T-helper 2 cell treated with Interferon-gamma antibody and Interleukin-4, amounts not matched to agents 5 μg/mL and 100 μg/mL, for 36 hours (primary cell): Measurements from ENCODE around the gene ODAD3.
"Not testable (repeated sequence)": the region's sequence is repeated elsewhere in the genome, so short reads cannot be mapped to it uniquely, and the experiment has no call there.

ENCODE experiments used
- DNase-seq: peaks from one replicate; pipeline ENCODE4 v3.0.0; 2021; ENCODE audit warnings: low spot score
- H3K27ac Mint-ChIP-seq: one replicate; pipeline ENCODE4 v1.8.0; 2021; ENCODE audit warnings: mild to moderate bottlenecking, mixed read lengths
- H3K27me3 Mint-ChIP-seq: one replicate; pipeline ENCODE4 v1.8.0; 2021; ENCODE audit warnings: low read depth, mixed read lengths
- H3K36me3 Mint-ChIP-seq: one replicate; pipeline ENCODE4 v1.8.0; 2021; ENCODE audit warnings: low read depth, mixed read lengths
- H3K4me1 Mint-ChIP-seq: one replicate; pipeline ENCODE4 v1.8.0; 2021; ENCODE audit warnings: low read depth, mixed read lengths
- H3K4me3 Mint-ChIP-seq: one replicate; pipeline ENCODE4 v1.8.0; 2022; ENCODE audit warnings: mild to moderate bottlenecking, moderate library complexity, mixed read lengths
- H3K9me3 Mint-ChIP-seq: one replicate; pipeline ENCODE4 v1.8.0; 2021; ENCODE audit warnings: mixed read lengths

ODAD3 gene

GRCh38 chr19:11473725-11474124, 38.8 kb upstream of the ODAD3 start:
- Mint-ChIP-seq H3K27ac (no peak overlapping the region), H3K36me3 (no peaks in the 10 kb centered on the region), H3K9me3 (no peaks in the 10 kb centered on the region), H3K27me3 (peaks cover 31% of the 10 kb centered on the region), H3K4me1 (peaks cover 2% of the 10 kb centered on the region), H3K4me3 (no peak overlapping the region)
- DNase-seq = no peak

- not testable (repeated sequence) for H3K4me3 Mint-ChIP-seq, H3K9me3 Mint-ChIP-seq, H3K27me3 Mint-ChIP-seq, H3K27ac Mint-ChIP-seq, H3K36me3 Mint-ChIP-seq, DNase-seq, H3K4me1 Mint-ChIP-seq
These were observed 33.4 kb upstream of the ODAD3 start for GRCh38 chr19:11468266-11468845.

- no peak for DNase-seq
- Mint-ChIP-seq H3K9me3 (no peaks in the 10 kb centered on the region), H3K4me3 (no peak overlapping the region), H3K27me3 (no peaks in the 10 kb centered on the region), H3K4me1 (no peaks in the 10 kb centered on the region), H3K36me3 (no peaks in the 10 kb centered on the region), H3K27ac (no peak overlapping the region)
These were observed 30.7 kb upstream of the ODAD3 start for GRCh38 chr19:11465600-11465999.

- no peak for DNase-seq
- no peak overlapping the region for H3K4me3 Mint-ChIP-seq
- H3K27me3 Mint-ChIP-seq = no peaks in the 10 kb centered on the region
- H3K27ac Mint-ChIP-seq = no peak overlapping the region
- no peaks in the 10 kb centered on the region for H3K36me3 Mint-ChIP-seq
- H3K4me1 Mint-ChIP-seq = no peaks in the 10 kb centered on the region
- H3K9me3 Mint-ChIP-seq = no peaks in the 10 kb centered on the region
These were observed 29.7 kb upstream of the ODAD3 start for GRCh38 chr19:11464333-11465265.

- H3K27me3 Mint-ChIP-seq = no peaks in the 10 kb centered on the region
- no peaks in the 10 kb centered on the region for H3K36me3 Mint-ChIP-seq
- no peaks in the 10 kb centered on the region for H3K4me1 Mint-ChIP-seq
- no peaks in the 10 kb centered on the region for H3K9me3 Mint-ChIP-seq
- no peak overlapping the region for H3K27ac Mint-ChIP-seq
- H3K4me3 Mint-ChIP-seq = no peak overlapping the region
- DNase-seq = no peak
These were observed 28.5 kb upstream of the ODAD3 start for GRCh38 chr19:11463391-11463790.

GRCh38 chr19:11461453-11461852, 26.5 kb upstream of the ODAD3 start:
- Mint-ChIP-seq H3K4me3 (no peak overlapping the region), H3K4me1 (no peaks in the 10 kb centered on the region), H3K9me3 (no peaks in the 10 kb centered on the region), H3K36me3 (no peaks in the 10 kb centered on the region), H3K27me3 (no peaks in the 10 kb centered on the region), H3K27ac (no peak overlapping the region)
- DNase-seq = no peak

- no peak for DNase-seq
- no peaks in the 10 kb centered on the region for H3K9me3 Mint-ChIP-seq
- H3K27me3 Mint-ChIP-seq = no peaks in the 10 kb centered on the region
- H3K36me3 Mint-ChIP-seq = no peaks in the 10 kb centered on the region
- no peaks in the 10 kb centered on the region for H3K4me1 Mint-ChIP-seq
- H3K4me3 Mint-ChIP-seq = no peak overlapping the region
- no peak overlapping the region for H3K27ac Mint-ChIP-seq
These were observed 25.3 kb upstream of the ODAD3 start for GRCh38 chr19:11460207-11460606.

GRCh38 chr19:11458912-11459311, 24.0 kb upstream of the ODAD3 start:
- H3K4me1 Mint-ChIP-seq, DNase-seq, H3K36me3 Mint-ChIP-seq, H3K27ac Mint-ChIP-seq, H3K27me3 Mint-ChIP-seq, H3K9me3 Mint-ChIP-seq, H3K4me3 Mint-ChIP-seq: not testable (repeated sequence)

GRCh38 chr19:11458236-11458900, 23.4 kb upstream of the ODAD3 start:
- Mint-ChIP-seq H3K4me1 (no peaks in the 10 kb centered on the region), H3K27ac (no peak overlapping the region), H3K4me3 (no peak overlapping the region), H3K27me3 (no peaks in the 10 kb centered on the region), H3K36me3 (no peaks in the 10 kb centered on the region), H3K9me3 (no peaks in the 10 kb centered on the region)
- no peak for DNase-seq

- DNase-seq = no peak
- H3K27ac Mint-ChIP-seq = no peak overlapping the region
- H3K4me1 Mint-ChIP-seq = no peaks in the 10 kb centered on the region
- H3K27me3 Mint-ChIP-seq = no peaks in the 10 kb centered on the region
- H3K36me3 Mint-ChIP-seq = no peaks in the 10 kb centered on the region
- no peaks in the 10 kb centered on the region for H3K9me3 Mint-ChIP-seq
- no peak overlapping the region for H3K4me3 Mint-ChIP-seq
These were observed 22.9 kb upstream of the ODAD3 start for GRCh38 chr19:11457831-11458230.

GRCh38 chr19:11457115-11457514, 22.2 kb upstream of the ODAD3 start:
- no peak overlapping the region for H3K27ac Mint-ChIP-seq
- no peak overlapping the region for H3K4me3 Mint-ChIP-seq
- no peaks in the 10 kb centered on the region for H3K27me3 Mint-ChIP-seq
- H3K4me1 Mint-ChIP-seq = no peaks in the 10 kb centered on the region
- no peak for DNase-seq
- no peaks in the 10 kb centered on the region for H3K9me3 Mint-ChIP-seq
- no peaks in the 10 kb centered on the region for H3K36me3 Mint-ChIP-seq

- Mint-ChIP-seq H3K27ac (no peak overlapping the region), H3K4me1 (no peaks in the 10 kb centered on the region), H3K4me3 (no peak overlapping the region), H3K27me3 (no peaks in the 10 kb centered on the region), H3K36me3 (no peaks in the 10 kb centered on the region), H3K9me3 (no peaks in the 10 kb centered on the region)
- no peak for DNase-seq
These were observed 21.7 kb upstream of the ODAD3 start for GRCh38 chr19:11456659-11457058.

GRCh38 chr19:11455233-11455554, 20.3 kb upstream of the ODAD3 start:
- not testable (repeated sequence) for H3K27ac Mint-ChIP-seq, H3K27me3 Mint-ChIP-seq, H3K9me3 Mint-ChIP-seq, DNase-seq, H3K4me3 Mint-ChIP-seq, H3K4me1 Mint-ChIP-seq, H3K36me3 Mint-ChIP-seq

- H3K27ac Mint-ChIP-seq = no peak overlapping the region
- no peak overlapping the region for H3K4me3 Mint-ChIP-seq
- no peak for DNase-seq
- H3K4me1 Mint-ChIP-seq = no peaks in the 10 kb centered on the region
- H3K9me3 Mint-ChIP-seq = no peaks in the 10 kb centered on the region
- no peaks in the 10 kb centered on the region for H3K27me3 Mint-ChIP-seq
- H3K36me3 Mint-ChIP-seq = peaks cover 5% of the 10 kb centered on the region
These were observed 18.8 kb upstream of the ODAD3 start for GRCh38 chr19:11453468-11454341.
